ENCODE results near the gene GCG. TPM values are rescaled to one million over a fixed set of nuclear protein-coding genes. Genes with fewer than 3 reads are reported as not detected.

Gene GCG
- total RNA-seq, 1 donor = not detected

DNA sequence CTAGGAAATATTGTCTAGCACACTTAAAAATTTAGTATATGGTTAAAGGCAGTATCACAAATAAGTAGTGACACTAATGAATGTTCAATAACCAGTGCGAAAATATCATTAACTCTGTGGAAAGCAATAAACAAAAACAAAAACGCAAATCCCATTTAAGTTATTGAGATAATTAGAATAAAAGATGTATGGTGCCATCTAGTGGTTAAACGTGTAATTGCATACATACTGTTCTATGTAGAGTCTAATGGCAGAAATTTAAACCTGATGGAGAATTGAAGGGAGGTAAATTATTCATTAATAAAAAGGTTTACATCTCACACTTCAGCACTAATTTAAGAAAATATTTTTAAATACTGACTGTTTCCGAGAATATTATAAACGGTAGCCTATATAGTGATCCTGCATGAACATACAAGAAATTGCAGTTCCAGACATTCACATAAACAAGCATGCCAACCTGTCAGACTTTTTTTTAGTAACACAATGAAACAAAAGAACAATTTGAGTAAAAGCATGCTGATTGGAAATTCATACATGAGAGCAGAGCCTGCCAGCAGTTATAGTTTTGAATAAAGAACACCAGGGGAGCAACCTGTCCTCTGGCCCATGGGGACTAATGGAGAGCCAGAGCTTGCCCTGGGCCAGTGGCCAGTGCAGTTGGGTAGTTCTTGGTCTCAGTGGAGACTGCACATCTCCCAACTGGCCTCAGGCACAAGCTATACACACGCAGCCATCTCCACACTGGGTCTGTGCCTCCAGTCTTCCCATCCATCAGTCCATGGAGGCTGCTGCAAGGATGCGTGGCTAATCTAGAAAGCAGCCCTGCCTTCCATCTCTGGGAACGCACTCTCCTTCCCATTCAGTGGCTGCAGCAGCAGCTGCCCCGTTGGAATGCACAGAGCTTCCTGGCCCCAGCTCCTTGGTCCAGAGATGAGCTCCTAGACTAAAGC lies 28.0 kb downstream of the GCG start:
- H3K4me3 ChIP-seq (ENCODE audit: low read length) = no peak overlapping the region
- H3K9me3 ChIP-seq (ENCODE audit: low read depth, low read length) = no peaks in the 10 kb centered on the region
- H3K27me3 ChIP-seq (ENCODE audit: insufficient read depth, low read length) = no peaks in the 10 kb centered on the region
- peaks cover 21% of the 10 kb centered on the region for H3K4me1 ChIP-seq (ENCODE audit: insufficient read depth, low read length)

- Histone ChIP-seq H3K4me1 (ENCODE audit: insufficient read depth, low read length) (peaks cover 11% of the 10 kb centered on the region), H3K4me3 (ENCODE audit: low read length) (no peak overlapping the region), H3K27me3 (ENCODE audit: insufficient read depth, low read length) (no peaks in the 10 kb centered on the region), H3K9me3 (ENCODE audit: low read depth, low read length) (no peaks in the 10 kb centered on the region)
These were observed 33.6 kb downstream of the GCG start for GRCh38 chr2:162118166-162119031.

- Histone ChIP-seq H3K4me3 (ENCODE audit: low read length) (no peak overlapping the region), H3K9me3 (ENCODE audit: low read depth, low read length) (no peaks in the 10 kb centered on the region), H3K27me3 (ENCODE audit: insufficient read depth, low read length) (no peaks in the 10 kb centered on the region), H3K4me1 (ENCODE audit: insufficient read depth, low read length) (peaks cover 23% of the 10 kb centered on the region)
These were observed 35.7 kb downstream of the GCG start for GRCh38 chr2:162116352-162116751.

DNA sequence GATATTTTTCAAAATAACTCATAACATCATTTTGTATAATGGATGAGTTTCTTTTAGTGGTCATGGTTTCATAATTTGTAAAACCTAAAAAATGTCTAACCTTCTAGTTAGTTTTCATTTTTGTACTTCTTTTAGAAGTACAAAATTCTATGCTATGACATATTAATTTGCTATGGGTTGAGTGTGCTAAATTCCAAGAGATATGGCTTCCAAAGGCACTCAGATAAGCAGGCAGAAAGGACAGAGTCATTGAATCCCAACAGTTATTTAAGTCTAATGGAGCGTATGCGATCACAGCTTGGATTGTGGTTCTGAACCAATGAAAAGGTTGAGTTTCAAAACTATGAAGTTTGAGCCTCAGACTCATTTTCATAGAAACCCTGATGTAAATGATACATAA lies 37.0 kb downstream of the GCG start:
- Histone ChIP-seq H3K4me1 (ENCODE audit: insufficient read depth, low read length) (peaks cover 23% of the 10 kb centered on the region), H3K27me3 (ENCODE audit: insufficient read depth, low read length) (no peaks in the 10 kb centered on the region), H3K9me3 (ENCODE audit: low read depth, low read length) (no peaks in the 10 kb centered on the region), H3K4me3 (ENCODE audit: low read length) (no peak overlapping the region)

DNA sequence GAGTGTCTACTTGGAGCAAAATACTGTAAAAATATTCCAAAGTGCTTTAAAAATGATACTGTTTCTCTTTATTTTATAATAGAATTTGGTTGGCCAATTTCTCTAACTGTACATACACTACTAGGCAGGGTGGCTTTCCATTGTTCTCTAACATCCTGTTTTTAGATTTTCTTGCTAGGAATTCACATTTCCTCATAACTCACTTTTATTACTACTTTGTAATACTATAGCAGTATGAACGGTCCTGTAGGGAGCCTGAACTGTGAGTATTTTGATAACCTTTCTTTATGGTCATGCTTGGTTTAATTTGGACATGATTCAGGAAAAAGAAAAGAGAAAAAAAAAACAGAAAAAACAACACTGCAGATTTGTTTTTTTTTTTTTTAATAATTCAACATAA lies 37.8 kb downstream of the GCG start:
- Histone ChIP-seq H3K27me3 (ENCODE audit: insufficient read depth, low read length) (no peaks in the 10 kb centered on the region), H3K4me3 (ENCODE audit: low read length) (no peak overlapping the region), H3K9me3 (ENCODE audit: low read depth, low read length) (no peaks in the 10 kb centered on the region), H3K4me1 (ENCODE audit: insufficient read depth, low read length) (peaks cover 23% of the 10 kb centered on the region)

DNA sequence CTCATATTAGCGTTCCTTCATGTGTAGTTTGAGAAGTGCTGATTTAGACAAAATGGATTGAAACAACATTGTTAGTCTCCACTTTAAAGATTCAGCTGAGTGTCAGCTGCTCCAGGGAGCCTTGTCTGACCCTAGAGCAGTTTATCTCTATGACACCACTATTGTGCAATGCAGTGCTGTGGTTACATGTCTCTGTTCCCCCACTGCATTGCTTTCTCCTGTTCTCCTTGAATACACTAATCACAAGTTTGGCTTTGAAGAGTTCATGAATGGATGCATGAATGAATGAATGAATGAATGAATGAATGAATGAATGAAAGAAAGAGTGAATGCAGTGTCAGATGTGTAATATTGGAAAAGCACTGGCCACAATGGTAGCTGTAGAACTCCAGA lies 38.3 kb downstream of the GCG start:
- H3K4me1 ChIP-seq (ENCODE audit: insufficient read depth, low read length) = peaks cover 21% of the 10 kb centered on the region

GRCh38 chr2:162113088-162113775 lies 38.8 kb downstream of the GCG start:
- no peaks in the 10 kb centered on the region for H3K27me3 ChIP-seq (ENCODE audit: insufficient read depth, low read length)
- peaks cover 19% of the 10 kb centered on the region for H3K4me1 ChIP-seq (ENCODE audit: insufficient read depth, low read length)
- H3K4me3 ChIP-seq (ENCODE audit: low read length) = no peak overlapping the region
- H3K9me3 ChIP-seq (ENCODE audit: low read depth, low read length) = no peaks in the 10 kb centered on the region

More for the DNA sequence above, 38.3 kb downstream of the GCG start:
- no peaks in the 10 kb centered on the region for H3K9me3 ChIP-seq (ENCODE audit: low read depth, low read length)
- no peak overlapping the region for H3K4me3 ChIP-seq (ENCODE audit: low read length)
- H3K27me3 ChIP-seq (ENCODE audit: insufficient read depth, low read length) = no peaks in the 10 kb centered on the region

- no peaks in the 10 kb centered on the region for H3K9me3 ChIP-seq (ENCODE audit: low read depth, low read length)
- no peaks in the 10 kb centered on the region for H3K27me3 ChIP-seq (ENCODE audit: insufficient read depth, low read length)
- no peak overlapping the region for H3K4me3 ChIP-seq (ENCODE audit: low read length)
- H3K4me1 ChIP-seq (ENCODE audit: insufficient read depth, low read length) = peaks cover 19% of the 10 kb centered on the region
These were observed 39.8 kb downstream of the GCG start for GRCh38 chr2:162111958-162112850.

DNA sequence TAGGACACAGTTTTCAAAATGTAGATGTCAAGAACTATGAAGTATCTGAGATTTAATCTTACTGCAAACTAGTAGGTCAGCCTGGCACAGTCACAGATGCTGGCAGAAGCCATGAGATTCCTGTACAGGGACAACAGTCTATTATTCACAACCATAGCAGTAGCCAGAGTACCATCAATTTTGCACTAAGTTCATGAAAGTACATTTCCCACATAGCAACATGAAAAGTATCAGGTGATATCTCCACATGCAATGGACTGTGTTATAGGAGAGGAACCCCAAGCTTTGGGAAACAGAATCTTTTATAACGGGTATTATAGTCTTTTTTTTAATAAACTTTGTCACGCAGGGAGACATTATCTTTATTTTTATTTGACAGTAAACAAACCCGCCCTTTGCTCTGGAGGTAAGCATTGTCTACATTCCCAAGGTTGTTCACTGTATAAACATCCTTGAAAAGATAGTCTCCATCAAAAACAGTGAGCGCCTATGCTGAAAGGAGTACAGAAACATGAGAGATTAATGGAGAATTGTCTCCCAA lies 44.6 kb downstream of the GCG start:
- Histone ChIP-seq H3K4me3 (ENCODE audit: low read length) (no peak overlapping the region), H3K9me3 (ENCODE audit: low read depth, low read length) (no peaks in the 10 kb centered on the region), H3K4me1 (ENCODE audit: insufficient read depth, low read length) (peaks cover 3% of the 10 kb centered on the region), H3K27me3 (ENCODE audit: insufficient read depth, low read length) (no peaks in the 10 kb centered on the region)

DNA sequence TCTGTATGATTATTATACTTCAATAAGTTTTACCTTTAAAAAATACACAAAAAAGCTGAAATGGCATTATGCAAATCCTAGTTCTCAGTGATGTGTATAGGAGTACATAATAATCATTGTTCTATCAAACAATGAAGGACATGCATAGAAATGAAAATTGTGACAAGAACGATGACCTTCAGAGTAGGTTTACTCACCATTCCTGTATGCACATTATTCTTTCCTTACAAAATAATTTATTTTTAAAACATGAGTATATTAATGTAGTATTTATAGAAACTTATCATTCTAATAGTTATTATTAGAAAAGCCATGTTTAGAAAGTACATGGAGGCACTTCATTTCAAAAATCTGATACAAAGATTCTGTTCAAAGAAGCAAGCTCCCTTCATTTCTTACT lies 45.3 kb downstream of the GCG start:
- Histone ChIP-seq H3K9me3 (ENCODE audit: low read depth, low read length) (no peaks in the 10 kb centered on the region), H3K27me3 (ENCODE audit: insufficient read depth, low read length) (no peaks in the 10 kb centered on the region), H3K4me3 (ENCODE audit: low read length) (no peak overlapping the region)

DNA sequence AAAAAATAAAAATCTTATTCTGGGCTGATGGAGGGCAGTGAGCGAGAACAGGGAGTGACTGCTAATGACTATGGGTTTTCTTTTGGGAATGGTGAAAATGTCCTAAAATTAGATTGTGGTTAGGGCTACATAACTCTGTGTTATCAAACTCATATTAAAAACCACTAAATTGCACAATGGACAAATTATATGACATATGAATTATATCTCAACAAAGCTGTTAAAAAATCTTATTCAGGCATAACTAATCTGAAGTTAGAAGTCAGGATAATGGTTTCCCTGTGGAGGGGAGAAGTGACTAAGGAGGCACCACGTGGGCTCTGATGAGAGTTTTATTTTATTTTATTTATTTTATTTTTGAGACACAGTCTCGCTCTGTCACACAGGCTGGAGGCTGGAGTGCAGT lies 45.9 kb downstream of the GCG start:
- Histone ChIP-seq H3K27me3 (ENCODE audit: insufficient read depth, low read length) (no peaks in the 10 kb centered on the region), H3K4me3 (ENCODE audit: low read length) (no peak overlapping the region), H3K9me3 (ENCODE audit: low read depth, low read length) (no peaks in the 10 kb centered on the region), H3K4me1 (ENCODE audit: insufficient read depth, low read length) (no peaks in the 10 kb centered on the region)

More for the DNA sequence above, 45.3 kb downstream of the GCG start:
- no peaks in the 10 kb centered on the region for H3K4me1 ChIP-seq (ENCODE audit: insufficient read depth, low read length)

GRCh38 chr2:162103443-162104009 lies 48.5 kb downstream of the GCG start:
- Histone ChIP-seq H3K4me3 (ENCODE audit: low read length) (no peak overlapping the region), H3K27me3 (ENCODE audit: insufficient read depth, low read length) (no peaks in the 10 kb centered on the region), H3K9me3 (ENCODE audit: low read depth, low read length) (no peaks in the 10 kb centered on the region), H3K4me1 (ENCODE audit: insufficient read depth, low read length) (no peaks in the 10 kb centered on the region)

DNA sequence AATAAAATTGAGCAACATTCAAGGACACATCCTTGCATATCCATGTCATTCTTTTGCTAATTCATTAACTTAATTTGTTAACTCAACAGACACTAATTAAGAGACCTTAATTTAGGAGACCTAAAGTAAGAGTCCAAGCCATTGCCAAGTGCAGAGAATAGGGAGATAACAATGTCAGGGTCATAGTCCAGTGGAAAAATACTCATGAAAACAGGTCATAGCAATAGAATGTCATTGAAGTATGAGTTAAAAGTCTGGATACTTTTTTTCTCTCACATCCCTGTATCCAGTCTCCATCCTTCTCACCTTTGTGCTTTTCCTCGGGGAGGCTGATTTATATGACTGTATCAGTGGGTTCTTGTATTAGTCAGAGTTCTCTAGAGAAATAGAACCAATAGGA lies 51.5 kb downstream of the GCG start:
- Histone ChIP-seq H3K4me1 (ENCODE audit: insufficient read depth, low read length) (no peaks in the 10 kb centered on the region), H3K4me3 (ENCODE audit: low read length) (no peak overlapping the region), H3K27me3 (ENCODE audit: insufficient read depth, low read length) (no peaks in the 10 kb centered on the region), H3K9me3 (ENCODE audit: low read depth, low read length) (no peaks in the 10 kb centered on the region)

DNA sequence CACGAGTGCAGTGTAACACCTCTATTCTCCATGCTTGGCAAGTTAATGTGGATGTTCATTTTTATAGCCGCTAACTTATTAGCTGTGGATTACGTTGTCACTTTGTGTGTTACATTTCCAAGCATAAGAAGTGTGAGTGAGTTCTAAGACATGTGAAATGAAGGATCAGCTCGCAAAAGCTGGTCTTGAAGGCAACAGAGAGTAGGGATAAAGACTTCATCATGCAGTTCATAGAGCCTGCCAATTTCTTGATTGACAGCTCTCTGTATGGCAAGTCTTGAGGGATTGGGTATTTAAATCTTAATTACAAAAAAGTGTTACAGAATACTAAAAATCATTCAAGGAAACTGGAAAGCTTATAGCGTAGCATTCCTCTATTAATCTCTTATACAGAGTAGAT lies 52.2 kb downstream of the GCG start:
- Histone ChIP-seq H3K4me1 (ENCODE audit: insufficient read depth, low read length) (no peaks in the 10 kb centered on the region), H3K27me3 (ENCODE audit: insufficient read depth, low read length) (no peaks in the 10 kb centered on the region), H3K9me3 (ENCODE audit: low read depth, low read length) (no peaks in the 10 kb centered on the region), H3K4me3 (ENCODE audit: low read length) (no peak overlapping the region)

All from mononuclear cell (primary cell).